Choroid plexus epithelial cell (primary cell): ENCODE measurements around the gene INSIG1.

Experiments
- DNase-seq: peaks from one replicate; pipeline ENCODE4 v3.0.0-alpha.2; 2010; ENCODE audit warnings: low read depth
- H3K4me3 ChIP-seq: 2 replicates; pipeline ENCODE4 v1.5.1; 2011; ENCODE audit warnings: low read depth, mild to moderate bottlenecking, control low read depth, low read length, moderate library complexity
- CTCF ChIP-seq: conservative IDR thresholded peaks from 2 replicates; pipeline ENCODE4 v1.5.1; 2011; ENCODE audit warnings: low read depth, mild to moderate bottlenecking, control low read depth, inconsistent platforms, low read length, moderate library complexity

INSIG1 gene

GRCh38 chr7:155343661-155344121 lies 46.0 kb downstream of the INSIG1 start:
- DNase-seq, result no peak
- no peak overlapping the region for H3K4me3 ChIP-seq
- no peak for TF ChIP-seq CTCF

GRCh38 chr7:155344270-155344617 lies 46.6 kb downstream of the INSIG1 start:
- DNase-seq, result no peak
- H3K4me3 ChIP-seq, result no peak overlapping the region

DNA sequence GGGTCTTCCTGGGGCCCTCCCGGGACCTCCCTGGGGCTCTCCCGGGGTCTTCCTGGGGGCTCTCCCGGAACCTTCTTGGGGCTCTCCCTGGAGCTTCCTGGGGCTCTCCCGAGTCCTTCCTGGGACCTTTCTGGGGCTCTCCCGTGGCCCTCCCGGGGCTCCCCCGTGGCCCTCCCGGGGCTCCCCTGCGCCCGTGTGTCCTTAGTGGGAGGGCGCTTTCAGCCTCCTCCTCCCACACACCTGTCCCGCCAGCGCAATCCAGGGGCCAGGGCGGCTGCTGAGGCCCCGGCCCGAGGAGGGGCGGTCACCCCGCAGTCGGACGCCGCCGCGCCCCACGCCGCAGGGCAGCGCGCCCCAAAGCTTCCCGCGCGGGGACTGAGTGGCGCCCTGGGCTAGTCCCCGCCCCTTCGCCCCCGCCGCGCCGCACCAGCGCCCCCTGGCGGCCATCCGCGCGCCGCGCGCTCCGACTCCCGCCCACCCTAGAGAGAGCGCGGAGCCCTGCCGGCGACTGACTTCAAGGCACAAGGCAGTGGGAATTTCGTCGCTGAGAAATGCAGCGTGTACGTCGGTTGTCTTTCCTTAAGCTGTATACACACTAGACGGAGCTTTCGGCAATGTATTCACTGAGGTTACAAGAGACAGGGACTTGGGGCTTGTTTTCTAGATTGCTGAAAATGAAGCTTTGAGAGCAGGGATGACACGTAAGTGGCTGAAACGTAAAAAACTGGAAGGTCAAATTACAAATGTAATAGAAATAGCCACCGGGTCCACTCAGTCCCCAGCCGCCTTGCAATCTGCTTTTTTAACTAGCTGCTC lies 47.1 kb downstream of the INSIG1 start:
- DNase-seq, result peak; percentile 68
- H3K4me3 ChIP-seq, result peak overlapping the region; percentile 28
- peak; percentile 62 for TF ChIP-seq CTCF

More at GRCh38 chr7:155344270-155344617, 46.6 kb downstream of the INSIG1 start:
- TF ChIP-seq CTCF, result no peak

DNA sequence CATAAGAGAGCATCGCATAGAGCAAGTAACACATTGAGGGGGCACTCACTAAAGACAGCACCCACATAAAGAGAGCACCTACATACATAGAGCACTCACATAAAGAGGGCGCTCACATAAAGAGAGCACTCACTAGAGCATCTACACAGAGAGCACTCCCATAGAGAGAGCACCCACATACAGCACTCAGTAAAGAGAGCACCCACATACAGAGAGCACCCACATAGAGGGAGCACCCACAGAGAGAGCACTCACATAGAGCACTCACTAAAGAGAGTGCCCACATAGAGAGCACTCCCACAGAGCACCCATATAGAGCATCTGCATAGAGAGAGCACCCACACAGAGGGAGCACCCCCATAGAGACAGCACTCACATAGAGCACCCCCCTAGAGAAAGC lies 47.8 kb downstream of the INSIG1 start:
- no peak for DNase-seq
- TF ChIP-seq CTCF, result no peak
- H3K4me3 ChIP-seq, result no peak overlapping the region

DNA sequence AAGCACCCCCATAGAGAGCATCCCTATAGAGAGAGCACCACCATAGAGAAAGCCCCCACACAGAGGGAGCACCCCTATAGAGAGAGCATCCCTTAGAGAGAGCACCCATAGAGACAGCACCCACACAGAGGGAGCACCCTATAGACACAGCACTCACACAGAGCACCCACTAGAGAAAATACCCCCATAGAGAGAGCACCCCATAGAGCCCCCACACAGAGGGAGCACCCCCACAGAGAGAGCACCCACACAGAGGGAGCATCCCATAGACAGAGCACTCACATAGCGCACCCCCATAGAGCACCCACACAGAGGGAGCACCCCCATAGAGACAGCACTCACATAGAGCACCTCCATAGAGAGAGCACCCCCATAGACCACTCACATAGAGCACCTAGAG lies 48.6 kb downstream of the INSIG1 start:
- DNase-seq, result no peak
- no peak overlapping the region for H3K4me3 ChIP-seq
- no peak for TF ChIP-seq CTCF

- DNase-seq, result no peak
- no peak overlapping the region for H3K4me3 ChIP-seq
- no peak for TF ChIP-seq CTCF
These were observed 51.1 kb downstream of the INSIG1 start for GRCh38 chr7:155348806-155349205.
